ENCODE data around the gene RBM38.
A peak's percentile ranks its signal among the peaks of the same experiment; 100 is the strongest.

RBM38 gene

DNA sequence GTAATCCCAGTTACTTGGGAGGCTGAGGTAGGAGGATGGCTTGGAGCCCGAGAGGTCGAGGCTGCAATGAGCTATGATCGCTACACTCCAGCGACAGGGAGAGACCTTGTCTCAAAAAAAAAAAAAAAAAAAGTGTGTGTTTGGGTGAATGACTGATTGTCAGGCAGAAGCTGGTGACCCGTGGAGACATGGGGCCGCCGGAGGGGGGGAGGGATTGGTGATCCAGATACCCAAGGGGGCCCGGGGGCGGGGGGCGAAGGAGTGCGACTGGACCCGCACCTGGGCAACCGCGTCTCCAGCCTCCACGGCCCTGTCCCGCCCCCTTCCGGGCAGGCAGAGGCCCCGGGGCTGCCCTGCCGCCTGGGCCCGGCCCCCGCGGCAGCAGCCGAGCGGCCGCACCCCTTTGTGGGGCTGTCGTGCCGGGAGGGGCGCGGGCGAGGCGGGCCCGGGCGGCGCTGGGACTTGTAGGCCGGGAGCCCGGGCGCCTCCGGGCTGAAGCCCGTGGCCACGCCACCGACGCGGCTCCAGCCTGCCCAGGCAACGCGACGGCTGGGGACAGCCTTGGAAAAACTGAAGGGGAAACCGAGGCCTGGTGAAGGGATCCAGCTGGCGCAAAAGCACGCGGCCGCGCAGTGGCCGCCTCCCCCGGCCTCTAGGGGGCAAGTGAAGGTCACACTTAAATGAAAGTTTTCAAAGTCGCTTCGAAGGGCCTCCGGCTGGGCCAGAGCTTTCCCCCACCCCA is 2.1 kb upstream of the RBM38 start:
- Histone ChIP-seq H2BK5ac (ENCODE audit: low read depth, low read length, poor library complexity, severe bottlenecking) (no peak overlapping the region), H2BK120ac (ENCODE audit: low read depth, low read length) (peak overlapping the region; percentile 25), H3K79me1 (replicated peaks; ENCODE audit: low read length, poor library complexity, severe bottlenecking) (peaks cover 5% of the 10 kb centered on the region), H3K4me1 (ENCODE audit: control insufficient read depth, insufficient read depth, low read depth, low read length) (peaks cover 31% of the 10 kb centered on the region), H3K4me2 (ENCODE audit: low read length, poor library complexity, severe bottlenecking) (peak overlapping the region; percentile 71), H3K18ac (ENCODE audit: low read depth in 1 of 2, low read length in 2 of 2) (peak overlapping the region; percentile 33 to 76), H2BK15ac (ENCODE audit: low read depth, poor library complexity, severe bottlenecking) (peak overlapping the region; percentile 23), H3K27me3 (ENCODE audit: control insufficient read depth in 1 of 2, insufficient read depth in 1 of 2, low read length in 2 of 2) (no peaks in the 10 kb centered on the region), H3K14ac (ENCODE audit: low read length in 2 of 2) (no peak overlapping the region), H2BK12ac (ENCODE audit: low read length in 2 of 2) (no peak overlapping the region), H4K8ac (ENCODE audit: low read length) (peak overlapping the region; percentile 94), H4K91ac (ENCODE audit: low read length) (peak overlapping the region; percentile 90), H3K36me3 (ENCODE audit: control insufficient read depth in 1 of 2, insufficient read depth in 2 of 2, low read depth in 1 of 2, low read length in 2 of 2) (peaks cover 11 to 29% of the 10 kb centered on the region in 2 experiments), H3K23ac (ENCODE audit: low read length in 2 of 2) (no peak overlapping the region), H3K4me3 (ENCODE audit: insufficient read depth in 1 of 2, low read depth in 1 of 2, low read length in 2 of 2) (peak overlapping the region; percentile 11 to 51), H3K9ac (ENCODE audit: low read length) (peak overlapping the region; percentile 77), H3K4ac (ENCODE audit: low read depth in 1 of 2, low read length in 2 of 2) (peak overlapping the region in 1 of 2 experiments; percentile 19), H2AK5ac (ENCODE audit: low read length, severe bottlenecking) (no peak overlapping the region), H2AFZ (ENCODE audit: low read depth, low read length) (peak overlapping the region; percentile 74), H3K27ac (ENCODE audit: low read length, poor library complexity, severe bottlenecking) (no peak overlapping the region), H3K9me3 (ENCODE audit: control insufficient read depth, low read length) (no peaks in the 10 kb centered on the region)
- 7% methylated on average over 57 of the region's 57 CpGs for WGBS
- peak; percentile 58 for DNase-seq

- no peak overlapping the region for H2BK5ac ChIP-seq (ENCODE audit: low read depth, low read length, poor library complexity, severe bottlenecking)
- H3K14ac ChIP-seq (ENCODE audit: low read length in 2 of 2): no peak overlapping the region
- WGBS: 52% methylated on average over 42 of the region's 52 CpGs
- H3K36me3 ChIP-seq (ENCODE audit: control insufficient read depth in 1 of 2, insufficient read depth in 2 of 2, low read depth in 1 of 2, low read length in 2 of 2): peaks cover 12 to 32% of the 10 kb centered on the region in 2 experiments
- H3K9me3 ChIP-seq (ENCODE audit: control insufficient read depth, low read length): no peaks in the 10 kb centered on the region
- DNase-seq: no peak
- H3K4me2 ChIP-seq (ENCODE audit: low read length, poor library complexity, severe bottlenecking): peak overlapping the region; percentile 71
- peaks cover 7% of the 10 kb centered on the region for H3K79me1 ChIP-seq (replicated peaks; ENCODE audit: low read length, poor library complexity, severe bottlenecking)
- H3K4ac ChIP-seq (ENCODE audit: low read depth in 1 of 2, low read length in 2 of 2): peak overlapping the region; percentile 19 to 52
- no peak overlapping the region for H2BK15ac ChIP-seq (ENCODE audit: low read depth, poor library complexity, severe bottlenecking)
- H2BK120ac ChIP-seq (ENCODE audit: low read depth, low read length): peak overlapping the region; percentile 25
- peaks cover 39% of the 10 kb centered on the region for H3K4me1 ChIP-seq (ENCODE audit: control insufficient read depth, insufficient read depth, low read depth, low read length)
- H2BK12ac ChIP-seq (ENCODE audit: low read length in 2 of 2): peak overlapping the region; percentile 49 to 67
- H2AFZ ChIP-seq (ENCODE audit: low read depth, low read length): peak overlapping the region; percentile 74
- peak overlapping the region; percentile 33 to 76 for H3K18ac ChIP-seq (ENCODE audit: low read depth in 1 of 2, low read length in 2 of 2)
- peak overlapping the region in 1 of 2 experiments; percentile 29 for H3K23ac ChIP-seq (ENCODE audit: low read length in 2 of 2)
- peak overlapping the region; percentile 90 for H4K91ac ChIP-seq (ENCODE audit: low read length)
- peak overlapping the region; percentile 94 for H4K8ac ChIP-seq (ENCODE audit: low read length)
- peak overlapping the region; percentile 13 for H2AK5ac ChIP-seq (ENCODE audit: low read length, severe bottlenecking)
- H3K27ac ChIP-seq (ENCODE audit: low read length, poor library complexity, severe bottlenecking): no peak overlapping the region
- peak overlapping the region in 1 of 2 experiments; percentile 51 for H3K4me3 ChIP-seq (ENCODE audit: insufficient read depth in 1 of 2, low read depth in 1 of 2, low read length in 2 of 2)
- peak overlapping the region; percentile 77 for H3K9ac ChIP-seq (ENCODE audit: low read length)
- no peaks in the 10 kb centered on the region for H3K27me3 ChIP-seq (ENCODE audit: control insufficient read depth in 1 of 2, insufficient read depth in 1 of 2, low read length in 2 of 2)
These were observed 1.2 kb upstream of the RBM38 start for GRCh38 chr20:57389695-57390603.

DNA sequence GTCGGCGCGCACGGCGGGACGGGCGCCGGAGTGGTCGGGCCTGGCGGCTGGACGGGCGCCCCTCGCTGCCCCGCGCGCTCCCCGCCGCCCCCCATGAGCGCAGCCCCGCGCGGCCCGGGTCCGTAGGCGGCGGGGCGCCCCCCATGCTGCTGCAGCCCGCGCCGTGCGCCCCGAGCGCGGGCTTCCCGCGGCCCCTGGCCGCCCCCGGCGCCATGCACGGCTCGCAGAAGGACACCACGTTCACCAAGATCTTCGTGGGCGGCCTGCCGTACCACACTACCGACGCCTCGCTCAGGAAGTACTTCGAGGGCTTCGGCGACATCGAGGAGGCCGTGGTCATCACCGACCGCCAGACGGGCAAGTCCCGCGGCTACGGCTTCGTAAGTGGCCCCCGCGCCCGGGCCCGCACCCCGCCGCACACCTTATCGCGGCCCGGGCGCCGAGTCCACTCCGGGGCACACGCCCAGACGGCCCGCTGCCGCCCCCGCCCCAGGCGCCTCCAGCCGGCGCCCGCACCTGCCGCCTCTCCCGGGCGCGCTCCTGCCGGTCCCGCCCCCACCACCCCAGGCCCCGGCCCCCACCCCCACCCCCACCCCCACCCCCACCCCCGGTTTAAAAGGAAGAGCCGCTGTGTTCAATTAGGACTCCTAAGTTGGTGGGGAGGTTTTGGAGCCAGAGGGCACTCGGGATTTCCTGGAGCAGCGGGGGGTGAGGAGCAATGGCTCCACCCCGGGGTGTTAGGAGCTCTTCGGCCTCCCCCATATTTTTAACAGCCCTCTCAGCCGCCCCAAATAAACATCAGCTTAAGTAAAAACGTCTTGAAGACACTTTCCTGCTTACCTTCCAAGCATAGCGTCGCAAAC is 474 bp downstream of the RBM38 start:
- H3K18ac ChIP-seq (ENCODE audit: low read depth in 1 of 2, low read length in 2 of 2): peak overlapping the region in 1 of 2 experiments; percentile 72
- no peaks in the 10 kb centered on the region for H3K27me3 ChIP-seq (ENCODE audit: control insufficient read depth in 1 of 2, insufficient read depth in 1 of 2, low read length in 2 of 2)
- no peaks in the 10 kb centered on the region for H3K9me3 ChIP-seq (ENCODE audit: control insufficient read depth, low read length)
- H3K4me2 ChIP-seq (ENCODE audit: low read length, poor library complexity, severe bottlenecking): peak overlapping the region; percentile 84
- H3K36me3 ChIP-seq (ENCODE audit: control insufficient read depth in 1 of 2, insufficient read depth in 2 of 2, low read depth in 1 of 2, low read length in 2 of 2): peaks cover 14 to 37% of the 10 kb centered on the region in 2 experiments
- peak overlapping the region; percentile 72 for H3K9ac ChIP-seq (ENCODE audit: low read length)
- H2BK12ac ChIP-seq (ENCODE audit: low read length in 2 of 2): no peak overlapping the region
- H3K4ac ChIP-seq (ENCODE audit: low read depth in 1 of 2, low read length in 2 of 2): peak overlapping the region; percentile 9 to 47
- 4% methylated on average over 35 of the region's 98 CpGs for WGBS
- peaks cover 52% of the 10 kb centered on the region for H3K4me1 ChIP-seq (ENCODE audit: control insufficient read depth, insufficient read depth, low read depth, low read length)
- peaks cover 18% of the 10 kb centered on the region for H3K79me1 ChIP-seq (replicated peaks; ENCODE audit: low read length, poor library complexity, severe bottlenecking)
- H4K8ac ChIP-seq (ENCODE audit: low read length): peak overlapping the region; percentile 27
- peak overlapping the region; percentile 45 for H2BK15ac ChIP-seq (ENCODE audit: low read depth, poor library complexity, severe bottlenecking)
- DNase-seq: peak; percentile 18
- H4K91ac ChIP-seq (ENCODE audit: low read length): no peak overlapping the region
- H2AFZ ChIP-seq (ENCODE audit: low read depth, low read length): peak overlapping the region; percentile 80
- peak overlapping the region in 1 of 2 experiments; percentile 3 for H3K23ac ChIP-seq (ENCODE audit: low read length in 2 of 2)
- H3K4me3 ChIP-seq (ENCODE audit: insufficient read depth in 1 of 2, low read depth in 1 of 2, low read length in 2 of 2): peak overlapping the region; percentile 79 to 80
- no peak overlapping the region for H2BK5ac ChIP-seq (ENCODE audit: low read depth, low read length, poor library complexity, severe bottlenecking)
- H2BK120ac ChIP-seq (ENCODE audit: low read depth, low read length): no peak overlapping the region
- no peak overlapping the region for H2AK5ac ChIP-seq (ENCODE audit: low read length, severe bottlenecking)
- H3K27ac ChIP-seq (ENCODE audit: low read length, poor library complexity, severe bottlenecking): no peak overlapping the region
- peak overlapping the region in 1 of 2 experiments; percentile 46 for H3K14ac ChIP-seq (ENCODE audit: low read length in 2 of 2)

Data from mesenchymal stem cell (in vitro differentiated cells and primary cell).